HG02759 (cell line): ENCODE data around the gene C20orf144.

Experiments
- ATAC-seq: cut with Tn5 transposase; IDR thresholded peaks from one replicate; pipeline ENCODE4 v1.9.1; 2021; ENCODE audit warnings: mild to moderate bottlenecking, moderate library complexity; ENCODE audit not compliant: unreplicated experiment

The C20orf144 gene

DNA sequence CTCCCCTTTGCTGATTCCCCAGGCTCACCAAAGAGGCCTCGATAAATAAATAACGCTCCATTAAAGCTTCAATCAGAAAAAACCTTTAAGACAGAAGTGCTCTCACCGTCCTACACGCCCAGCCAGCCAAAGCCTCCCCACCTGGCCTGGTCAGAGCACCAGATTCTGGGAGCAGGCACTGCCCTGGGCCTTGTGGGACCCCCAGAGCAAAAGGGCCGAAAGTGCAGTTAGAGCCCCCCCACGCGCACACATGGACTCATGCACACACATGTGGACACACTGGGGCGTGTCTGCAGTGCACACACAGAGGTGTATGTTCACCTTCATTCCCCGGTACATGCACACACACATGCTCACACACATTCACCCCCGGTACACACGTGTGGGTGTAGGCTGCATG, 14.0 kb downstream of the C20orf144 start:
- ATAC-seq, result no peak

DNA sequence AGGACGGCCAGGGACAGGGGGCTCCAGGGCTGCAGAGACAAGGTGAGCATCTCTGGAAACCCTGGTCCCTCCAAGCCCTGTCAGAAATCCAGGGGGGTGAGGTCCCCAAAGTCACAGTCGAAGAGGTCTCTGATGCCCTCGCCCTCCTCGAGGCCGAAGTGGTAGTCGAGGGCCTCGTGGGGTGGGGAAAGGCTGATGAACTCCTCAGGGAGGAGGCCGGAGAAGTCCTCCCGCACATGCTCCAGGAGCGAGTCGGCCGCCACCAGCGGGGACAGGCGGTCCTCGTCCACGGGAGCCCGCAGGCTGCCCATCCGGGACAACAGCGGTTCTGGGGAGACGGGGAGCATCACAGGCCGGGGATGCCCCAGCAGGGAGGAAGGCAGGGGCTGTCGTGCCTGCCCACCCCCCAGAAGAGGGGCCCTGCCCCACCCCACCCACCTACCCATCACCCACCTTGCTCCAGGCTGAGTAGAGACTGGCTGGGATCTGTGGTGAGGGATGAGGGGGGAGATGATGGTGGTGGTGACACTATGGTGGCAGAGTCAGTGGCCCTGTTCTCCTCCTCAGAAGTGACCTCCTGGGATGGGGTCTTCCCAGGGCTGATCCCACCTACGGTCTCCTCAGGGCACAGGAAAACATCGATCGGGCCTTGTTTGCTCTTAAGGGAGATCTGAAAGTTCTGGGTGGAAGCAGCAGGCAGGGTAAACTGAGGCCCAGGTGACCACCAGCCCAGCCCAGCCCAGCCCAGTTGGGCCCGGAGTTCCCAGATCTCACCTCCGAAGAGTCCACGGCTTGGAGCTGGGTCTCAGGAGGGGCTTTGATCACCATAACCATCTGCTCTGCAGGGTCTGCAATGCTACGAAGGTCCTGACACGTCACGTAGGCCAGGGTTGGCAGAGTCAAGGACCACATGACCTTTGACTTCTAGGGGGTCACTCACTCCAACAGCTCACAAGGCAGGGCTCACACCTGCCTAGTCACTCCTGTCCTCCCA, 14.8 kb downstream of the C20orf144 start:
- no peak for ATAC-seq

GRCh38 chr20:33677991-33678702, 16.0 kb downstream of the C20orf144 start:
- no peak for ATAC-seq

- peak; percentile 74 for ATAC-seq
Observed at GRCh38 chr20:33679758-33680485, 17.8 kb downstream of the C20orf144 start.

DNA sequence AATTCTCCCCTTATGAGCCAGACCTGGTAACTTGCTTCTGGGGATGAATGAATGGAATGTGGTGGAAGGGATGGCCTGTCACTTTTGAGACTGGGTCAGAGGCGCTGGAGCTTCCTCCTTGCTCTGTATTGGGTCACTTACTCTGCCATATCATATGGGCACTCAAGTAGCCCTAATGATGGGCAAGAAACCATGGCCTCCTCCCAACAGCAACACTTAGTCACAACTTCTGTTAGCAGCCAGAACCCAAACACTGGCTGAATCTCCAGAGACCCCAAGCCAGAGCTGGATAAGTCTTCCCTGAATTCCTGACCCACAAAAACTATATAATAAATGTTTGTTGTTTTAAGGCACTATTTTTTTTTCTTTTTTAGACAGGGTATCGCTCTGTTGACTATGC, 18.6 kb downstream of the C20orf144 start:
- ATAC-seq, result no peak

- ATAC-seq, result no peak
Observed at GRCh38 chr20:33681288-33681687, 19.2 kb downstream of the C20orf144 start.

DNA sequence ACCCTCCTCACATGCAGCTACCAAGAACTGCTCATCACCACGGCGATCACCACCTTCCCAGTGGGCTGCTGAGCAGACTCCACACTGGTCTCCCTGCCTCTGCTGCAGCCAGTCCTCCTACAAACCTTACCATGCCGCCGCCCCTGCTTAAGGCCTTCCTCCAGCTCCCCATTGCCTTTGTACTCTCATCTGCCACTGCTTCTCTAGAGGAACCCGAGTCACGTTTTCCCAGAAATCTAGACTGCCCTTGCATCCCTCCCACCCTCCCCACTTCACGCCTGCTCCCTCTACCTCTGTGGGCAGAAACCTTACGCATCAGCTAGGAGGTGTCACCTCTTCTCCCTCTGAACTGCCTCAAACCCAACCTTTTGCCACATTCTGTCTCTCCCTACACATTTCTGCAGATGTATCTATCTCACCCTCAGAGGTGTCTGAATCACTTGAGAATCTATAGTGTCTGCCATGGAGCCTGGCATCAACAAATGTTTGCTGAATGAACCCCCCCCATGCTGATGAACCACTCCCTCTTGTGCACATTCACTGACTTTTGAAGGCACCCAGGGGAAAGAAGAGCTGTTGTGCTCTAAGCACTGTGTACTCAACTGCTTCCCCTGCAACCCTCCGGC, 19.7 kb downstream of the C20orf144 start:
- no peak for ATAC-seq

- ATAC-seq, result no peak
Observed at GRCh38 chr20:33684533-33685327, 22.6 kb downstream of the C20orf144 start.

DNA sequence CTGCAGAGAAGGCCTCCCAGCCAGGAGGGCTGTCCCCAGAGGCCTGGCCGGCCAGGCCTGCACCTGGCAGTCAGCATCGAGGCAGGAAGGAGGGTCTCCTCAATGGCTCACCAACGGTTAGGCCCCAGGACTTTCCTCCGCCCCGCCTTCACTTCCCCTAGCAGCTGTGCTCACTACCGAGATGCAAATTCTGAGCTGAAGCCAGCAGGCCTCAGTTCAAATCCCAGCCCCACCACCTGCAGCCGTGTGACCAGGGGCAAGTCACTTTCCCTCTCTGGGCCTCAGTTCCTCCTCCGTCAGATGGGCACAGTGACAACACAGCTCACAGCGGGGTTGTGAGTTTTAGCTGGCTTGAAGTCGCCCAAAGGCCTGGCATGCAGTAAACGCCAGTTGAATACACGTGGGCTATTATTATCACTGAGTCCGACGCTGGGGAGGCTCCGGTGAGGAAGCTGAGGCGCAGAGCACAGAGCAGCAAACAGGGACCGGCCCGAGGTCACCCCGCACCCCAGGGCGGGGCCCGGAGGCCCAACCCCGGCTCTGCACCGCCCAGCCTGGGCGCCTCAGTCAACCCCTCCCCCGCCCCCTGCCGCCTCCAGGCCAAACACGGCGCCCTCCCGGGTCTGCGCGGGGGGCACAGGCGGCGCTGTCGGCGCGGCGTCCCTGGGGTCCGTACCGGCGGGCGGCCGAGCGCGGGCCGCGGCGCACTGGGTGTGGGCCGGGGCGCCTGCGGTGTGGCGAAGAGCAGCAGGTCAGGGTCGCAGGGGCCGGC, 23.4 kb downstream of the C20orf144 start:
- ATAC-seq, result peak; percentile 40

DNA sequence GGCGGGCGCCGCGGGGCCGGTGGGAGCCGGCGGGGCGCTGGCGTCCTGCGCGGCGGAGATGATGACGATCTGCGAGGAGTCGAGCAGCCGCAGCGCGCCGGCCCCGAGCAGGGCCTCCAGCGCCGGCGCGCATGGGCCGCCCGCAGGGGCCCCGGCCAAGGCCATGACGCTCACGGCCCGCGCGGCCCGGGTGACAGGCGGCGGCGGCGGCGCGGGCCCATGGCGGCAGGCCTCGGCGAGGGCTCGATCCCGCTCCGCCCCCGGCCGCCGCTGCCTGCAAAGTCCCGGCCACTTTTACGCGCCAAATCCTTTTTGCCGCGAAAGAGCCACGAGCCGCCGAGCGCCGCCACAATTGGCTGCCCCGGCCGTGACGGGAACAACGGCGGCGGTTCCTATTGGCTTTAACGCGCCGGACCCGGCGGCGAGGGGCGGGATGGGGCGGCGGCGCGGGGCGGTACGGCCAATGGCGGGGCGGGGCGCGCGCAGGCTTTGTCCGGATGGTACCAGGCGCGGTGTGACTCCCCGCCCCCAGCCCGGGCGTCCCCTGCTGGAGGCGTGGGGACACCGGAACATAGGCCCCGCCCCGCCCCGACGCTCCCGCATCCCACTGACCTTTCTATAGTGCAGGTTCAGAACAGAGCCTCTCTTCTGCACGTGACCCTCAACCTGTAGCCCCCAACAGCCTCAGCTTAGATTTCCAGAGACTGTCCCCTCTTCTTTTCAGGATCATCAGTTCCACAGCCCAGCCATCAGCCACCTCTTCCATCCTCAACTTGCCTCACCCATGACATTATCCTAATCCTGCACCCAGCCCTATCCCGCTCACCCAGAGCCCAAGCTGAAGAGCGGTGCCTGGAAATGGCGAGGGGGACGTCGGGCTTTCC, 24.2 kb downstream of the C20orf144 start, which contains the start of gene E2F1:
Gene E2F1 (minus strand): TSS at position 286 of the 884 bp plus-strand sequence. CDS start 121 bp downstream, at position 165.
- peak; percentile 84 for ATAC-seq

DNA sequence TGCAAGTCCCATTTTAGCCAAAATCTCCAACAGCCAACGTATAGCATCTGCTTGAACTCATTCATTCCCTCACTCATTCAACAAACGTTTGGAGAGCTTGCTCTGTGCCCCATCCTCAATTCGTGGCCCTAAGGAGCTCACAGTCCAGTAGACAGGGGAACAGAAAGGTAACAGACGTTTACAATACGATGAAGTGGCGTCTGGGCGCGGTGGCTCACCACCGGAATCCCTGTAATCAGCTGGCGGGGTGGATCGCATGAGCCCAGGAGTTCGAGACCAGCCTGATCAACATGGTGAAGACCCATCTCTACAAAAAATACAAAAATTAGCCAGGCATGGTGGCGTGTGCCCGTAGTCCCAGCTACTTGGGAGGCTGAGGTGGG, 24.8 kb downstream of the C20orf144 start:
- ATAC-seq, result no peak

- ATAC-seq, result no peak
Observed at GRCh38 chr20:33687370-33687915, 25.3 kb downstream of the C20orf144 start.

DNA sequence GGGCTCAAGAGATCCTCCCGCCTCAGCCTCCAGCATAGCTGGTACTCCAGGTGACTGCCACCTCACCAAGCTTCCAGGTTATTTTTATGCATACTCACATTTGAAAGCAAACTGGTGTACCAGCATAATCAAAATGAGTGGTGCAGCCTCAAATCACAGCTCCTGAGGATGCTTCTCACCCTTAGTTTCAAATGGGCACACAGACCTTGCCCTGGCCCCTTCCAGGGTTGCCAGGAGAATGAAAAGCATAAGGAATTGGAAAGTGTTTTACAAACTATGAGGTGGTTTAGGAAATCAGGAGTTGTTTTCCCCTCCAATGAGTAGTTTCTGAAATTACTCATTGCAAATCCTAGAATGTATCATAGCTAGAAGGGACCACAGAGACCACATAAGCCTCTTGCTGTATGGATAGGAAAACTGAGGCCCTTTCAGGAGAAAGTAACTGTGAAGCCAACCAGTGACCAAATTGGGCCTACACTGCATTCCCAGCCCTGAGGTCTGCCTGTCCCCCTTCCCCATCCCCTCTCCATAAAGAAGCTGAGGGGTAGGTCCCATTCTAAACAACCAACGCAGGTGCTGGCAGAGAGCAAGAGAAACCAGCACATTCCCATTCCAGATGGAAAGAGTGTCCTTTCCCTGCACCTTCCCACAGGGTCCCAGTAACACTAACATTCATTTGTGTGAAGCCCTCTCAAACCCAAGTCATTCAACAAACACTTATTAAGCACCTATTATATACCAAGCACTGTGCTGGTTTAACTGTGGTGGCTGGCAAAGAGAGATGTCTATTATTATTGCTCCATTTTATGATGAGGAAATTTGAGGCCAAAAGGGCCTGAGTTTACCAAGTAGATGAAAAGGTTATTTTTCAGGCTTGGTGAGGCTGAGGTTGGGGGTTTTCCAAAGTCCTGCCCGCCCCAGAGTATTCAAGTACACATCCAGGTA, 26.1 kb downstream of the C20orf144 start:
- no peak for ATAC-seq

DNA sequence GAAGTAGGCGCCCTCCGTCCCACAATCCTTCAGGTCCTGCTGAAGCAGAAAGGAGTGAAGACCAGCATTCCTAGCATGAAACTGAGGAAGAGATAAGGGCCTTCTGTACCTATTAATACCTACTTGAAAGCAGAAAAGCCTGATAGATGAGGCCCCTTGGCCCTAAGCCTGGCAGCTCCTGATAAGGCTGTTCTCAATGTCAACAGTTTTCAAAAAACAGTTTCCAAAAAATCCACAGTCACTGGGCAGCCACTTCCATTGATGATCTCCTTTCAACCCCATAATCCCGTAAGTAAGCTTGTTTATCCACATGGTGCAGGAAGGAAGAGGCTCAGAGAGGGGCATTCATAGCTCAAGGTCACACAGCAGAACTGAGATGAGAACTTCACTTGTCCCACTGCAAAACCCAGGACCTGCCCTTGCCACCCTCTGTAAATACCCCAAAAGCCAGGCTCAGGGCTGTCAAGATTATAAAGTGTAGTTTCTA, 26.9 kb downstream of the C20orf144 start:
- no peak for ATAC-seq

- ATAC-seq, result no peak
Observed at GRCh38 chr20:33689493-33689892, 27.4 kb downstream of the C20orf144 start.

DNA sequence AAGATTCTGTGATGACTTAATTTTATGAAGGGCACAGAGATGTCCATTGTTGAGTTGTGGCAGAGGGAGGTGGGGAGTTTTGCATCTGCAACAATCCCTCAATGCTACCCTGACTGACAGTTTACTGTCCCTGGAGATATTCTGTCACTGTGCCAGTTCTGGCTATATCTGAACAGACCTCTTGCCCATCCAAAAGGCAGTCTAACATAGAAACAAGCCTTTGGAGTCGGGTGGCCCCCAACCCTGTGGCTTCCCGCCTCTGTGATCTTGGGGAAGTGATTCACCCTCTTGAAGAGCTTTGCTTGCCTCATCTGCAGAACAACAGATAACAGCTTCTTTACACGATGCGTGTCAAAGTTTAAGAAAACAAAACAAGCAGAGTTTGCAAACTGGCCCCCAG, 27.8 kb downstream of the C20orf144 start:
- ATAC-seq, result no peak

DNA sequence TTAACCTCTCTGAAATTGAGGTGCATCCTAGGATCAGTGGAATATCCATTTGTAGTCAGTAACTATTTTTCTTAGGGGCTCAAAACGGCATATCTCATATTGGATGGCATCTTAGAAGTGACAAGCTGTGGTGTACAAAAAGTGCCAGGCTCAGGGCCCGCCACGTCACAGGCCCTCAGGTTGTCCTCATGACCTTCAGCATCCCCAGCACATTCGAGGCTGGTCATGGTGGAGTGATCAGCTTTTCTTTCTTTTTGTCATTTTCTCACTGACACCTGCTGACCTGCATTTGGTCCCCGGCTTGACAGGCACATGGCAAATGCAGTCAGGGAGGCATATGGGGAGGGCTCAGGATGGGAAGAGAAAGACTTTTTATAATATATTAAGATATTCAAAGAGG, 31.2 kb downstream of the C20orf144 start:
- ATAC-seq, result no peak
